Liver (tissue), 9 donors: ENCODE data around the gene CCDC33. TPM values are rescaled to one million over a fixed set of nuclear protein-coding genes. Genes with fewer than 3 reads are reported as not detected.

Source experiments
- DNase-seq: peaks from one replicate; pipeline ENCODE4 v3.0.0-alpha.2; 2017; ENCODE audit warnings: low spot score
- H3K27ac ChIP-seq, 2 donors: one replicate each; pipeline ENCODE4 v1.7.0; 2013; ENCODE audit warnings: inconsistent platforms in 2 of 2, low read length in 2 of 2, control low read depth in 1 of 2, low read depth in 1 of 2, mild to moderate bottlenecking in 1 of 2
- H3K27me3 ChIP-seq, 4 donors: one replicate each; pipeline versions ENCODE4 v1.6.1 to v1.7.0; 2013; ENCODE audit warnings: low read length in 3 of 4, inconsistent platforms in 1 of 4, mild to moderate bottlenecking in 1 of 4, moderate library complexity in 1 of 4; ENCODE audit not compliant: control insufficient read depth in 4 of 4, insufficient read depth in 4 of 4
- H3K36me3 ChIP-seq, 4 donors: one replicate each; pipeline versions ENCODE4 v1.6.1 to v1.7.0; 2013; ENCODE audit warnings: low read length in 3 of 4, mild to moderate bottlenecking in 3 of 4, low read depth in 1 of 4, moderate library complexity in 1 of 4; ENCODE audit not compliant: control insufficient read depth in 4 of 4, insufficient read depth in 3 of 4
- H3K4me1 ChIP-seq, 4 donors: one replicate each; pipeline versions ENCODE4 v1.6.1 to v1.7.0; 2013; ENCODE audit warnings: low read length in 3 of 4, mild to moderate bottlenecking in 3 of 4, moderate library complexity in 1 of 4; ENCODE audit not compliant: control insufficient read depth in 4 of 4, insufficient read depth in 4 of 4
- H3K4me3 ChIP-seq, 3 donors: one replicate each; pipeline versions ENCODE4 v1.6.1 to v1.7.0; 2013; ENCODE audit warnings: low read length in 3 of 3, control low read depth in 1 of 3, low read depth in 1 of 3, mild to moderate bottlenecking in 1 of 3
- H3K9ac ChIP-seq, 2 donors: one replicate each; pipeline ENCODE4 v1.7.0; 2013; ENCODE audit warnings: low read length in 2 of 2, mild to moderate bottlenecking in 2 of 2, moderate library complexity in 2 of 2, control low read depth in 1 of 2, low read depth in 1 of 2
- H3K9me3 ChIP-seq, 4 donors: one replicate each; pipeline versions ENCODE4 v1.6.1 to v1.7.0; 2013; ENCODE audit warnings: low read length in 3 of 4; ENCODE audit not compliant: control insufficient read depth in 4 of 4
- ATF3 ChIP-seq: IDR thresholded peaks from 2 replicates; pipeline ENCODE4 v1.6.1; 2016; ENCODE audit warnings: antibody characterized with exemption
- CTCF ChIP-seq: fragments of 150-350 bp; IDR thresholded peaks from 2 replicates; pipeline ENCODE4 v1.5.1; 2017; ENCODE audit warnings: improper control_type of control experiment, low read depth, low read length; ENCODE audit not compliant: missing input control
- EGR1 ChIP-seq, 2 donors: IDR thresholded peaks; 2 replicates each; pipeline ENCODE4 v1.6.1; 2016 to 2018; ENCODE audit warnings: antibody characterized with exemption in 2 of 2, low read depth in 2 of 2
- FOXA1 ChIP-seq: IDR thresholded peaks from 2 replicates; pipeline ENCODE4 v1.6.1; 2016; ENCODE audit warnings: antibody characterized with exemption
- FOXA2 ChIP-seq: IDR thresholded peaks from 2 replicates; pipeline ENCODE4 v1.6.1; 2016; ENCODE audit warnings: antibody characterized with exemption
- GABPA ChIP-seq, 2 donors: IDR thresholded peaks in 1 of 2; conservative IDR thresholded peaks in 1 of 2; 2 replicates each; pipeline ENCODE4 v1.6.1; 2016; ENCODE audit warnings: antibody characterized with exemption in 2 of 2, mild to moderate bottlenecking in 1 of 2, moderate library complexity in 1 of 2
- HNF4A ChIP-seq, 2 donors: conservative IDR thresholded peaks; 2 replicates each; pipeline ENCODE4 v1.6.1; 2016; ENCODE audit warnings: antibody characterized with exemption in 2 of 2, mild to moderate bottlenecking in 2 of 2
- HNF4G ChIP-seq: IDR thresholded peaks from 2 replicates; pipeline ENCODE4 v1.6.1; 2016; ENCODE audit warnings: antibody characterized with exemption
- JUND ChIP-seq, 2 donors: IDR thresholded peaks; 2 replicates each; pipeline ENCODE4 v1.6.1; 2016; ENCODE audit warnings: antibody characterized with exemption in 2 of 2
- MAX ChIP-seq: IDR thresholded peaks from 2 replicates; pipeline ENCODE4 v1.6.1; 2016; ENCODE audit warnings: antibody characterized with exemption
- NR2F2 ChIP-seq: IDR thresholded peaks from 2 replicates; pipeline ENCODE4 v1.6.1; 2016; ENCODE audit warnings: antibody characterized with exemption
- RAD21 ChIP-seq, 2 donors: IDR thresholded peaks; 2 replicates each; pipeline ENCODE4 v1.6.1; 2016; ENCODE audit warnings: antibody characterized with exemption in 2 of 2, mild to moderate bottlenecking in 2 of 2
- REST ChIP-seq: IDR thresholded peaks from 2 replicates; pipeline ENCODE4 v1.6.1; 2016; ENCODE audit warnings: antibody characterized with exemption, mild to moderate bottlenecking
- RXRA ChIP-seq, 2 donors: IDR thresholded peaks; 2 replicates each; pipeline ENCODE4 v1.6.1; 2017 to 2018; ENCODE audit warnings: antibody characterized with exemption in 2 of 2, mild to moderate bottlenecking in 1 of 2
- SP1 ChIP-seq: IDR thresholded peaks from 2 replicates; pipeline ENCODE4 v1.6.1; 2018; ENCODE audit warnings: antibody characterized with exemption, mild to moderate bottlenecking
- TAF1 ChIP-seq: conservative IDR thresholded peaks from 2 replicates; pipeline ENCODE4 v1.6.1; 2016; ENCODE audit warnings: antibody characterized with exemption, mild to moderate bottlenecking
- YY1 ChIP-seq: IDR thresholded peaks from 2 replicates; pipeline ENCODE4 v1.6.1; 2016; ENCODE audit warnings: antibody characterized with exemption, mild to moderate bottlenecking
- WGBS: extraction: QIAGEN DNeasy Blood & Tissue Kit; methylation state at CpG from one replicate; pipeline ENCODE4 v1.1.7; 2013; 5-methylcytosine and 5-hydroxymethylcytosine counted together
- polyA plus RNA-seq, 2 donors: library from polyadenylated mRNA; stranded (reverse) in 1 of 2; unstranded in 1 of 2; fragments of 200-250 nt in 1 of 2; fragments of >200 nt in 1 of 2; fragmentation: Nextera tagmentation in 1 of 2; extraction: Ambion mirVana in 1 of 2; gene quantifications; one replicate each; pipeline versions ENCODE4 v1.2.1 to v1.2.3, GENCODE V29; 2013 to 2015
- total RNA-seq, 2 donors: library from RNA; depleted of rRNA; stranded (reverse); fragments of >200 nt; gene quantifications; one replicate each; pipeline ENCODE4 v1.2.3, GENCODE V29; 2014
- TF ChIP-seq, protein P1 (sequence below): IDR thresholded peaks from 2 replicates; pipeline ENCODE4 v1.6.1; 2016; ENCODE audit warnings: antibody characterized with exemption
- donor health status: healthy.
- donor health status: healthy.
- donor health status: healthy.
- donor health status: healthy.
- donor health status: healthy.

CCDC33 gene
- total and polyA plus RNA-seq, 4 donors = not detected

DNA sequence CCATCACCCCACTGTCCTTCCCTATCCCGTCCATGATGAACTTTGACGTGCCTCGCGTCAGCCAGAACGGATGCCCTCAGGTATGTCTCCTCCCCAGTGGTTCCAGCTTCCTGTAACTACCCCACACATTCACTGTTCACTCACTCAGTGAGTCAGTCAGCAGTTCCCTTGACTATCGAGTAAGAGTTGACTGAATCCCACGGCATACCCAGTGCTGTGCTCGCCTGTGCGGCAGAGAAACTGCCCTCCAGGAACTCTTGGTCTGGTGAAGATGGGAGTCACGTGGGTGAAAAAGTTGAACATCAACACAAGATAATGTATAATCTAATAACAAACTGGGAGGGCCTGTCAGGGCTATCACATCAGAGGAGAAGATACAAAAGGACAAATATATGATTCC, 36.7 kb downstream of the CCDC33 start:
- Histone ChIP-seq H3K9me3 (no peaks in the 10 kb centered on the region), H3K27me3 (peaks cover 0 to 6% (median 0%) of the 10 kb centered on the region in 4 donors), H3K9ac (no peak overlapping the region), H3K4me3 (no peak overlapping the region), H3K36me3 (no peaks in the 10 kb centered on the region), H3K4me1 (no peaks in the 10 kb centered on the region), H3K27ac (no peak overlapping the region)
- WGBS = 87% methylated on average over 10 of the region's 10 CpGs
- TF ChIP-seq FOXA2 (no peak), GABPA (IDR thresholded peaks at IDR 0.05 in 1 of 2, conservative IDR thresholded peaks at IDR 0.05 in 1 of 2) (no peak), CTCF (no peak), MAX (no peak), NR2F2 (no peak), REST (no peak)
- DNase-seq = no peak

- no peaks in the 10 kb centered on the region for H3K9me3 ChIP-seq
- peaks cover 0 to 6% (median 0%) of the 10 kb centered on the region in 4 donors for H3K27me3 ChIP-seq
- H3K4me3 ChIP-seq = no peak overlapping the region
- no peak overlapping the region for H3K27ac ChIP-seq
- DNase-seq = no peak
- 82% methylated on average over 3 of the region's 3 CpGs for WGBS
- no peak for TF ChIP-seq REST
- TF ChIP-seq NR2F2 = no peak
- no peak for TF ChIP-seq YY1
- TF ChIP-seq GABPA (IDR thresholded peaks at IDR 0.05 in 1 of 2, conservative IDR thresholded peaks at IDR 0.05 in 1 of 2) = no peak
- TF ChIP-seq MAX = no peak
- no peak for TF ChIP-seq HNF4A (conservative IDR thresholded peaks at IDR 0.05)
- no peak for TF ChIP-seq HNF4G
- TF ChIP-seq, protein P1, sequence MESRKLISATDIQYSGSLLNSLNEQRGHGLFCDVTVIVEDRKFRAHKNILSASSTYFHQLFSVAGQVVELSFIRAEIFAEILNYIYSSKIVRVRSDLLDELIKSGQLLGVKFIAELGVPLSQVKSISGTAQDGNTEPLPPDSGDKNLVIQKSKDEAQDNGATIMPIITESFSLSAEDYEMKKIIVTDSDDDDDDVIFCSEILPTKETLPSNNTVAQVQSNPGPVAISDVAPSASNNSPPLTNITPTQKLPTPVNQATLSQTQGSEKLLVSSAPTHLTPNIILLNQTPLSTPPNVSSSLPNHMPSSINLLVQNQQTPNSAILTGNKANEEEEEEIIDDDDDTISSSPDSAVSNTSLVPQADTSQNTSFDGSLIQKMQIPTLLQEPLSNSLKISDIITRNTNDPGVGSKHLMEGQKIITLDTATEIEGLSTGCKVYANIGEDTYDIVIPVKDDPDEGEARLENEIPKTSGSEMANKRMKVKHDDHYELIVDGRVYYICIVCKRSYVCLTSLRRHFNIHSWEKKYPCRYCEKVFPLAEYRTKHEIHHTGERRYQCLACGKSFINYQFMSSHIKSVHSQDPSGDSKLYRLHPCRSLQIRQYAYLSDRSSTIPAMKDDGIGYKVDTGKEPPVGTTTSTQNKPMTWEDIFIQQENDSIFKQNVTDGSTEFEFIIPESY = no peak
- TF ChIP-seq TAF1 = no peak
- TF ChIP-seq RXRA (IDR thresholded peaks at IDR 0.05) = no peak
- no peak for TF ChIP-seq CTCF
- TF ChIP-seq ATF3 = no peak
- TF ChIP-seq JUND (IDR thresholded peaks at IDR 0.05) = no peak
- no peak for TF ChIP-seq SP1
- no peak for TF ChIP-seq FOXA2
- TF ChIP-seq EGR1 (IDR thresholded peaks at IDR 0.05; ENCODE audit: low read depth in 2 of 2) = no peak
- TF ChIP-seq RAD21 (IDR thresholded peaks at IDR 0.05) = no peak
- TF ChIP-seq FOXA1 = no peak
- H3K9ac ChIP-seq = no peak overlapping the region
- no peaks in the 10 kb centered on the region for H3K4me1 ChIP-seq
- no peaks in the 10 kb centered on the region for H3K36me3 ChIP-seq
These were observed 38.4 kb downstream of the CCDC33 start for GRCh38 chr15:74274470-74275038.
